Osteocyte (in vitro differentiated cells): ENCODE measurements around the gene RIC1. TPM values are rescaled to one million over a fixed set of nuclear protein-coding genes. Genes with fewer than 3 reads are reported as not detected.

ENCODE experiments used
- DNase-seq: peaks from one replicate; pipeline ENCODE4 v3.0.0; 2021; ENCODE audit warnings: mixed read lengths; ENCODE audit not compliant: unreplicated experiment; ENCODE audit errors: extremely low spot score
- H3K27ac Mint-ChIP-seq: one replicate; pipeline ENCODE4 v1.8.0; 2021; ENCODE audit warnings: mild to moderate bottlenecking, mixed read lengths; ENCODE audit not compliant: unreplicated experiment
- H3K27me3 Mint-ChIP-seq: one replicate; pipeline ENCODE4 v1.8.0; 2021; ENCODE audit warnings: mixed read lengths; ENCODE audit not compliant: unreplicated experiment
- H3K36me3 Mint-ChIP-seq: one replicate; pipeline ENCODE4 v1.8.0; 2021; ENCODE audit warnings: mixed read lengths; ENCODE audit not compliant: unreplicated experiment
- H3K4me1 Mint-ChIP-seq: one replicate; pipeline ENCODE4 v1.8.0; 2021; ENCODE audit warnings: mixed read lengths; ENCODE audit not compliant: unreplicated experiment
- H3K4me3 Mint-ChIP-seq: one replicate; pipeline ENCODE4 v1.8.0; 2021; ENCODE audit warnings: mild to moderate bottlenecking, moderate library complexity, mixed read lengths; ENCODE audit not compliant: unreplicated experiment
- H3K9me3 Mint-ChIP-seq: one replicate; pipeline ENCODE4 v1.8.0; 2021; ENCODE audit warnings: mixed read lengths; ENCODE audit not compliant: unreplicated experiment
- total RNA-seq: library from RNA; stranded (reverse); gene quantifications from 2 replicates; pipeline ENCODE4 v1.2.1, GENCODE V29; 2021
- TF ChIP-seq, protein P1 (sequence below): fragments of 200-600 bp; sonication (generic); IDR thresholded peaks from 2 replicates; pipeline ENCODE4 v1.5.0; 2021; ENCODE audit warnings: antibody characterized with exemption, mild to moderate bottlenecking, moderate library complexity

The RIC1 gene
- total RNA-seq, 1 donor from 2014 or later: 52.4 TPM

DNA sequence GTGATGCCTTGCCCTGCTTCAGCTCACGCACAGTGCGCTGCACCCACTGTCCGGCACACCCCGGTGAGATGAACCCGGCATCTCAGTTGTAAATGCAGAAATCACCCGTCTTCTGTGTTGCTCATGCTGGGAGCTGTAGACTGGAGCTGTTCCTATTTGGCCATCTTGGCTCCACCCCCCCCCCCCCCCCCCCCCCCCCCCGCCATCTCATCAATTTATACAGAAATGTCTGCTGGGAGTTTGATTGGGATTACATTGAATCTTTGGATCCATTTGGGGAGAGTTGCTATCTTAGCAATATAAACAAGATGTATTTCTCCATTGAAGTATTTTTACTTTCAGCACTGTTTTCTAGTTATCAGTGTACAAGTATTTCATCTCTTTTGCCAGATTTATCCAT, 55.2 kb downstream of the RIC1 start:
- Mint-ChIP-seq H3K4me3 (no peak overlapping the region), H3K27me3 (no peaks in the 10 kb centered on the region), H3K36me3 (peaks cover 31% of the 10 kb centered on the region), H3K4me1 (peaks cover 15% of the 10 kb centered on the region), H3K9me3 (peaks cover 16% of the 10 kb centered on the region), H3K27ac (no peak overlapping the region)
- no peak for DNase-seq
- TF ChIP-seq, protein P1, sequence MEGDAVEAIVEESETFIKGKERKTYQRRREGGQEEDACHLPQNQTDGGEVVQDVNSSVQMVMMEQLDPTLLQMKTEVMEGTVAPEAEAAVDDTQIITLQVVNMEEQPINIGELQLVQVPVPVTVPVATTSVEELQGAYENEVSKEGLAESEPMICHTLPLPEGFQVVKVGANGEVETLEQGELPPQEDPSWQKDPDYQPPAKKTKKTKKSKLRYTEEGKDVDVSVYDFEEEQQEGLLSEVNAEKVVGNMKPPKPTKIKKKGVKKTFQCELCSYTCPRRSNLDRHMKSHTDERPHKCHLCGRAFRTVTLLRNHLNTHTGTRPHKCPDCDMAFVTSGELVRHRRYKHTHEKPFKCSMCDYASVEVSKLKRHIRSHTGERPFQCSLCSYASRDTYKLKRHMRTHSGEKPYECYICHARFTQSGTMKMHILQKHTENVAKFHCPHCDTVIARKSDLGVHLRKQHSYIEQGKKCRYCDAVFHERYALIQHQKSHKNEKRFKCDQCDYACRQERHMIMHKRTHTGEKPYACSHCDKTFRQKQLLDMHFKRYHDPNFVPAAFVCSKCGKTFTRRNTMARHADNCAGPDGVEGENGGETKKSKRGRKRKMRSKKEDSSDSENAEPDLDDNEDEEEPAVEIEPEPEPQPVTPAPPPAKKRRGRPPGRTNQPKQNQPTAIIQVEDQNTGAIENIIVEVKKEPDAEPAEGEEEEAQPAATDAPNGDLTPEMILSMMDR: no peak

GRCh38 chr9:5688109-5688508, 59.2 kb downstream of the RIC1 start:
- Mint-ChIP-seq H3K36me3 (peaks cover 19% of the 10 kb centered on the region), H3K27ac (peak overlapping the region; percentile 40), H3K4me3 (peak overlapping the region; percentile 5), H3K9me3 (peaks cover 6% of the 10 kb centered on the region), H3K27me3 (no peaks in the 10 kb centered on the region), H3K4me1 (peaks cover 18% of the 10 kb centered on the region)
- no peak for DNase-seq
- TF ChIP-seq, protein P1: no peak

GRCh38 chr9:5690278-5690677, 61.4 kb downstream of the RIC1 start:
- H3K36me3 Mint-ChIP-seq: peaks cover 9% of the 10 kb centered on the region
- no peaks in the 10 kb centered on the region for H3K9me3 Mint-ChIP-seq
- no peak overlapping the region for H3K4me3 Mint-ChIP-seq
- TF ChIP-seq, protein P1: no peak
- no peak overlapping the region for H3K27ac Mint-ChIP-seq
- DNase-seq: no peak
- no peaks in the 10 kb centered on the region for H3K27me3 Mint-ChIP-seq
- peaks cover 25% of the 10 kb centered on the region for H3K4me1 Mint-ChIP-seq

DNA sequence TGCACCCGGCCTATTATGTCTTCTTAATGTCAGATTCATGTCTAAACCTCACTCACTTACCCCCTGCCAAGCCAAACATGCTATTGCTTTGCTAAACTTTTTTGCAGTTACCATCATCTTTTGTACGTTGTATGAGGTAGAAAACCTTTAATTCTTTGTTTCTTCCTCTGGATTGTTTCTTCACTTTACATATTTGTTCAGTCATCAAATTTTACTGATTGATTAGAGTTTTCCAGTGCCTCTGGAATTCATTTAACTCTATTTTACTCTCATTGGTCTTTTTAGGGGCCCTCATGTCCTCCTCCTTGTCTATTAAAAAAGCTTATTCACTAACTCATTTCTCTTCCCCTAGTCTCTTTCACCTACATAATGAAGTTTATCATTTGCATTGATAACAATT, 67.0 kb downstream of the RIC1 start:
- TF ChIP-seq, protein P1: no peak
- no peak for DNase-seq
- H3K27me3 Mint-ChIP-seq: no peaks in the 10 kb centered on the region
- no peaks in the 10 kb centered on the region for H3K9me3 Mint-ChIP-seq
- H3K4me1 Mint-ChIP-seq: peaks cover 34% of the 10 kb centered on the region
- no peak overlapping the region for H3K27ac Mint-ChIP-seq
- H3K4me3 Mint-ChIP-seq: no peak overlapping the region
- peaks cover 14% of the 10 kb centered on the region for H3K36me3 Mint-ChIP-seq

DNA sequence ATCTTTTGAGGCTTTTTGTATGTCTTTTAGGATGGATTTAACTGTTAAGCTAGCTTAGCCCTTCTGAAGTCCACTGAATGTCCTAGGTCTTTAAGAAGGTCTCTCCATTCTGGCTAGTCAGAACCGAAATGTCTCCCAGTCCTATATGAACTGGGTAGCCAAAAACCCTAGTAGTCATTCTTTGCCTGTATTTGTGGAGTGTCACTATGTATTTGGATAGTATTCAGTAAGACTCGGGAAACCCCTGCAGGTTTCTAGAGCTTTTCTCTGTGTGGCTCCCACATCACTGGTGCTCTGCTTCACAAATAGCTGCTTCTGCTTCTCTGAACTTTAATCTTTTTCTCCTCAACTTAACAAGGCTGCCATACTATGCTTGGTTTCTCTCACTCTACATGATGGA, 68.0 kb downstream of the RIC1 start:
- no peak for DNase-seq
- Mint-ChIP-seq H3K4me1 (peaks cover 34% of the 10 kb centered on the region), H3K4me3 (no peak overlapping the region), H3K27me3 (no peaks in the 10 kb centered on the region), H3K9me3 (no peaks in the 10 kb centered on the region), H3K27ac (peak overlapping the region; percentile 1), H3K36me3 (peaks cover 14% of the 10 kb centered on the region)
- TF ChIP-seq, protein P1: no peak
